ENCODE results near the gene C2orf81. TPM values are rescaled to one million over a fixed set of nuclear protein-coding genes. Genes with fewer than 3 reads are reported as not detected.
A peak's percentile ranks its signal among the peaks of the same experiment; 100 is the strongest.

Gene C2orf81
- total and polyA plus RNA-seq, 8 donors = 1.7 to 3.5 (median 2.2) TPM; not detected in 3

- intact Hi-C loops (cut with DNase I; ENCODE audit: low total_unique reads) = no loop called here
- H3K4me1 ChIP-seq = no peaks in the 10 kb centered on the region
- H3K4me3 ChIP-seq = no peak overlapping the region
- H3K9me3 ChIP-seq = no peaks in the 10 kb centered on the region
- no peak overlapping the region for H3K27ac ChIP-seq
- H3K36me3 ChIP-seq = peaks cover 32 to 80% (median 78%) of the 10 kb centered on the region in 4 donors
- DNase-seq = peak in 1 of 2 donors; percentile 53
- 67 to 81% (median 72%) methylated on average over 16 to 18 of the region's 18 CpGs for WGBS, 5 donors
- no peak for TF ChIP-seq POLR2AphosphoS5 (IDR thresholded peaks at IDR 0.05)
- TF ChIP-seq POLR2A (IDR thresholded peaks at IDR 0.05) = no peak
- no peak for TF ChIP-seq EP300 (IDR thresholded peaks at IDR 0.05)
- TF ChIP-seq CTCF (IDR thresholded peaks at IDR 0.05) = no peak
- H3K27me3 ChIP-seq = no peaks in the 10 kb centered on the region
Observed at GRCh38 chr2:74429487-74430451, 8.3 kb upstream of the C2orf81 start.

- no peak overlapping the region for H3K4me3 ChIP-seq
- no peak for TF ChIP-seq POLR2A (IDR thresholded peaks at IDR 0.05)
- no peak for TF ChIP-seq POLR2AphosphoS5 (IDR thresholded peaks at IDR 0.05)
- no peak for TF ChIP-seq EP300 (IDR thresholded peaks at IDR 0.05)
- no peak for TF ChIP-seq CTCF (IDR thresholded peaks at IDR 0.05)
- DNase-seq = no peak
- H3K36me3 ChIP-seq = peaks cover 32 to 84% (median 79%) of the 10 kb centered on the region in 4 donors
- no peak overlapping the region for H3K27ac ChIP-seq
- H3K27me3 ChIP-seq = no peaks in the 10 kb centered on the region
- H3K9me3 ChIP-seq = no peaks in the 10 kb centered on the region
- 70 to 90% (median 87%) methylated on average over 5 of the region's 5 CpGs for WGBS, 5 donors
- no peaks in the 10 kb centered on the region for H3K4me1 ChIP-seq
- intact Hi-C loops (cut with DNase I; ENCODE audit: low total_unique reads) = no loop called here
Observed at GRCh38 chr2:74428675-74429074, 7.3 kb upstream of the C2orf81 start.

GRCh38 chr2:74427551-74427950 is 6.1 kb upstream of the C2orf81 start:
- peaks cover 32 to 82% (median 79%) of the 10 kb centered on the region in 4 donors for H3K36me3 ChIP-seq
- no peak overlapping the region for H3K27ac ChIP-seq
- no peaks in the 10 kb centered on the region for H3K9me3 ChIP-seq
- H3K4me1 ChIP-seq = no peaks in the 10 kb centered on the region
- DNase-seq = no peak
- no peaks in the 10 kb centered on the region for H3K27me3 ChIP-seq
- WGBS, 5 donors = 77 to 85% (median 80%) methylated on average over 3 of the region's 3 CpGs
- H3K4me3 ChIP-seq = no peak overlapping the region
- intact Hi-C loops (cut with DNase I; ENCODE audit: low total_unique reads) = no loop called here
- no peak for TF ChIP-seq POLR2AphosphoS5 (IDR thresholded peaks at IDR 0.05)
- no peak for TF ChIP-seq EP300 (IDR thresholded peaks at IDR 0.05)
- TF ChIP-seq POLR2A (IDR thresholded peaks at IDR 0.05) = no peak
- no peak for TF ChIP-seq CTCF (IDR thresholded peaks at IDR 0.05)

GRCh38 chr2:74426181-74426758 is 4.9 kb upstream of the C2orf81 start:
- no peaks in the 10 kb centered on the region for H3K27me3 ChIP-seq
- peaks cover 0 to 12% (median 10%) of the 10 kb centered on the region in 4 donors for H3K4me1 ChIP-seq
- H3K4me3 ChIP-seq = no peak overlapping the region
- no peak for DNase-seq
- H3K27ac ChIP-seq = no peak overlapping the region
- TF ChIP-seq POLR2AphosphoS5 (IDR thresholded peaks at IDR 0.05) (no peak), EP300 (IDR thresholded peaks at IDR 0.05) (no peak), POLR2A (IDR thresholded peaks at IDR 0.05) (no peak), CTCF (IDR thresholded peaks at IDR 0.05) (no peak)
- intact Hi-C loops (cut with DNase I; ENCODE audit: low total_unique reads) = no loop called here
- H3K36me3 ChIP-seq = peaks cover 32 to 69% (median 66%) of the 10 kb centered on the region in 4 donors
- H3K9me3 ChIP-seq = no peaks in the 10 kb centered on the region
- 67 to 85% (median 76%) methylated on average over 13 to 14 of the region's 14 CpGs for WGBS, 5 donors
